Testis (tissue), 3 donors: ENCODE results near the gene OR5B21. TPM values are rescaled to one million over a fixed set of nuclear protein-coding genes. Genes with fewer than 3 reads are reported as not detected.

Experiments used
- DNase-seq: peaks from one replicate; pipeline ENCODE4 v3.0.0-alpha.2; 2019
- H3K27ac ChIP-seq, 2 donors: fragments of 200-600 bp; sonication (generic); one replicate each; pipeline ENCODE4 v1.5.1; 2019
- H3K27me3 ChIP-seq: fragments of 200-600 bp; sonication (generic); one replicate; pipeline ENCODE4 v1.5.1; 2019
- H3K36me3 ChIP-seq: fragments of 200-600 bp; sonication (generic); one replicate; pipeline ENCODE4 v1.5.1; 2017; ENCODE audit warnings: low read depth; ENCODE audit errors: missing control alignments
- H3K4me1 ChIP-seq: fragments of 200-600 bp; sonication (generic); one replicate; pipeline ENCODE4 v1.5.1; 2019
- H3K4me3 ChIP-seq, 2 donors: fragments of 200-600 bp; sonication (generic); one replicate each; pipeline ENCODE4 v1.5.1; 2017 to 2019
- H3K9me3 ChIP-seq: fragments of 200-600 bp; sonication (generic); one replicate; pipeline ENCODE4 v1.5.1; 2017
- CTCF ChIP-seq, 3 experiments: fragments of 450-650 bp in 2 of 3; fragments of 200-600 bp in 1 of 3; sonication (generic) in 1 of 3; IDR thresholded peaks; one replicate each; pipeline ENCODE4 v1.5.1; 2016 to 2019; ENCODE audit warnings: antibody characterized with exemption in 3 of 3, mild to moderate bottlenecking in 2 of 3, moderate library complexity in 1 of 3
- POLR2A ChIP-seq: fragments of 450-650 bp; IDR thresholded peaks from one replicate; pipeline ENCODE4 v1.6.1; 2017; ENCODE audit warnings: antibody characterized with exemption, mild to moderate bottlenecking, moderate library complexity
- WGBS, 2 donors: methylation state at CpG; one replicate each; pipeline ENCODE4 v1.1.5; 2018; 5-methylcytosine and 5-hydroxymethylcytosine counted together
- intact Hi-C: fragments of 100-400 bp; cut with DNase I; formaldehyde crosslinking; loops from one replicate; pipeline ENCODE4 v1.15.1; 2023; ENCODE audit warnings: low total_unique reads
- polyA plus RNA-seq: library from polyadenylated mRNA; stranded (reverse); fragments of 350-450 nt; fragmentation: Illumina TruSeq; extraction: RNeasy Lipid Tissue Mini Kit (QIAGEN cat#74804); gene quantifications from one replicate; pipeline ENCODE4 v1.2.3, GENCODE V29; 2014; ENCODE audit warnings: low read depth, low replicate concordance; ENCODE audit not compliant: insufficient read depth
- total RNA-seq, 2 donors: library from RNA; depleted of rRNA; stranded (reverse); fragments of >200 nt; gene quantifications; one replicate each; pipeline ENCODE4 v1.2.3, GENCODE V29; 2016

The OR5B21 gene
- total and polyA plus RNA-seq, 3 donors from 2014 or later, result 0.62 to 0.71 TPM; not detected in 1

GRCh38 chr11:58490827-58491226, 17.1 kb downstream of the OR5B21 start:
- no peak for DNase-seq
- no peaks in the 10 kb centered on the region for H3K9me3 ChIP-seq
- no peaks in the 10 kb centered on the region for H3K27me3 ChIP-seq
- H3K27ac ChIP-seq, result no peak overlapping the region
- no peak overlapping the region for H3K4me3 ChIP-seq
- intact Hi-C loops, result no loop called here
- 45 to 85% methylated on average over 2 of the region's 2 CpGs for WGBS, 2 donors
- TF ChIP-seq POLR2A (no peak), CTCF (IDR thresholded peaks at IDR 0.05) (no peak)
- H3K4me1 ChIP-seq, result no peaks in the 10 kb centered on the region
- H3K36me3 ChIP-seq, result no peaks in the 10 kb centered on the region

GRCh38 chr11:58487170-58487569, 20.7 kb downstream of the OR5B21 start:
- intact Hi-C loops, result no loop called here
- Histone ChIP-seq H3K27ac (no peak overlapping the region), H3K9me3 (no peaks in the 10 kb centered on the region), H3K27me3 (no peaks in the 10 kb centered on the region), H3K4me3 (no peak overlapping the region), H3K4me1 (no peaks in the 10 kb centered on the region), H3K36me3 (no peaks in the 10 kb centered on the region)
- TF ChIP-seq POLR2A (no peak), CTCF (IDR thresholded peaks at IDR 0.05) (no peak)
- DNase-seq, result no peak

- WGBS, 2 donors, result 83 to 85% methylated on average over 1 of the region's 1 CpG
- intact Hi-C loops, result no loop called here
- Histone ChIP-seq H3K27me3 (no peaks in the 10 kb centered on the region), H3K9me3 (no peaks in the 10 kb centered on the region), H3K27ac (no peak overlapping the region), H3K36me3 (no peaks in the 10 kb centered on the region), H3K4me3 (no peak overlapping the region), H3K4me1 (no peaks in the 10 kb centered on the region)
- TF ChIP-seq CTCF (IDR thresholded peaks at IDR 0.05), result no peak
- TF ChIP-seq POLR2A, result no peak
- no peak for DNase-seq
Measured at GRCh38 chr11:58485961-58486360, 21.9 kb downstream of the OR5B21 start.

- Histone ChIP-seq H3K36me3 (no peaks in the 10 kb centered on the region), H3K27me3 (no peaks in the 10 kb centered on the region), H3K4me1 (no peaks in the 10 kb centered on the region), H3K27ac (no peak overlapping the region), H3K4me3 (no peak overlapping the region), H3K9me3 (no peaks in the 10 kb centered on the region)
- intact Hi-C loops, result no loop called here
- TF ChIP-seq CTCF (IDR thresholded peaks at IDR 0.05) (no peak), POLR2A (no peak)
- no peak for DNase-seq
Measured at GRCh38 chr11:58471892-58472291, 36.0 kb downstream of the OR5B21 start.

GRCh38 chr11:58466293-58466692, 41.6 kb downstream of the OR5B21 start:
- Histone ChIP-seq H3K36me3 (no peaks in the 10 kb centered on the region), H3K4me1 (no peaks in the 10 kb centered on the region), H3K4me3 (no peak overlapping the region), H3K9me3 (no peaks in the 10 kb centered on the region), H3K27me3 (no peaks in the 10 kb centered on the region), H3K27ac (no peak overlapping the region)
- intact Hi-C loops, result no loop called here
- TF ChIP-seq POLR2A (no peak), CTCF (IDR thresholded peaks at IDR 0.05) (no peak)
- DNase-seq, result no peak
- 81 to 89% methylated on average over 1 of the region's 1 CpG for WGBS, 2 donors
